ENCODE results near the gene MAP4K5. TPM values are rescaled to one million over a fixed set of nuclear protein-coding genes. Genes with fewer than 3 reads are reported as not detected.

Gene MAP4K5
- total and polyA plus RNA-seq, 2 donors, result 35.2 to 145 TPM

DNA sequence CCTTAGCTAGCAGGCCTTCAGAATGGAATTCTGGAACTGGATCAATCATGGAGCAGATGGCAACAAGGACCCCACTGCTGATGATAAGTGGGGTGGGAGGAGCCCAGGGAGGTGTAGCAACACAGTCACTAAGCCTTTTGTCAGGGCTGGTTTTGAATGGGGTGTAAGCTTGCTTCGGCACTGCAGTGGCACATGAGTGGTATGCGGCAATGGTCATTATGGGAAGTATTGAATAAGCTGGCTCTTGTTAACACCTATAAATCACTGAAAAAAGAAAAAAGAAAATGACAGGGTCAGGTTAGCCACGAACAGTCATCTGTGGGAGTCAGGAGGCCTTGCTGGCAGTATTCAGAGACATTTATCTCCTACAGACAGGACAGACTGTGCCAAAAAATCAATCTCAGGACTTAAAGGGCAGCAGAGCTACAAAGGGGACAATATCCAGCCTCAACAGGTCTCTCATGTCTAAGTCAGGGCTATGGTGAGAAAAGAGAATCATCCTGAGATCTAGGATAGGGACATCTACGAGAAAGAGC is 154.8 kb downstream of the MAP4K5 start:
- WGBS, result 74% methylated on average over 4 of the region's 4 CpGs
- no peak for DNase-seq (ENCODE audit: extremely low spot score)
- no peak overlapping the region for H3K4me3 ChIP-seq (ENCODE audit: low read depth, low read length)
- H3K36me3 ChIP-seq (ENCODE audit: insufficient read depth), result no peaks in the 10 kb centered on the region
- H3K4me1 ChIP-seq (ENCODE audit: insufficient read depth), result no peaks in the 10 kb centered on the region
- no peak overlapping the region for H3K27ac ChIP-seq (ENCODE audit: low read depth)

DNA sequence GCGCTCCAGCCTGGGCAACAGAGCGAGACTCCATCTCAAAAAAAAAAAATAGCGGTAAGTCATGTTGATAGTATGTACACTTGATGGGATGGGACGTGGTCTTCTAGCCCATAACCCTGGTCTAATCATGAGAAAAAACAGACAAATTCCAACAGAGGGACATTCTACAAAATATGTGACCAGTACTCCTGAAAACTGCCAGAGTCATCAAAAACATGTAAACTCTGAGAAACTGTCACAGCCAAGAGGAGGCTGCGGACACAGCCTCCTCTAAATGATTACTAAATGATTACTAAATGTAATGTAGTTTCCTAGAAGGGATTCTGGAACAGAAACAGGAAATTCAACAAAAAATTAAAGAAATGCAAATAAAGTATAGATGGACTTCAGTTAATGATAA is 156.6 kb downstream of the MAP4K5 start:
- Histone ChIP-seq H3K4me3 (ENCODE audit: low read depth, low read length) (no peak overlapping the region), H3K4me1 (ENCODE audit: insufficient read depth) (no peaks in the 10 kb centered on the region), H3K36me3 (ENCODE audit: insufficient read depth) (no peaks in the 10 kb centered on the region), H3K27ac (ENCODE audit: low read depth) (no peak overlapping the region)
- no peak for DNase-seq (ENCODE audit: extremely low spot score)
- 88% methylated on average over 5 of the region's 5 CpGs for WGBS

DNA sequence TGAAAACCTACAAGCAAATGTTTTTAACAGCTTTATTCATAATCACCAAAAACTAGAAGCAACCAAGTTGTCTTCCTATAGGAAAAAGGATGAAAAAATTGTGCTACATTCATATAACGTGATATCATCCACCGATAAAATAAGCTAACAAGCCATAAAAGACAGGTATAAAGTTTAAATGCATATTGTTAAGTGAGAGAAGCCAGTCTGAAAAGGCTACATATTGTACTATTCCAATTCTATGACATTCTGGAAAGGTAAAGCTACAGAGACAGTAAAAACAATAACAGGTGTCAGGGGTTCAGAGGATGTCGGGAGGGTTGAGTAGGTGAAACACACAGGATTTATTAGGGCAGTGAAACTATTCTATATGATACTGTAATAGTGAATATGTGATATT is 158.4 kb downstream of the MAP4K5 start:
- 82% methylated on average over 3 of the region's 3 CpGs for WGBS
- no peaks in the 10 kb centered on the region for H3K4me1 ChIP-seq (ENCODE audit: insufficient read depth)
- H3K27ac ChIP-seq (ENCODE audit: low read depth), result no peak overlapping the region
- no peak overlapping the region for H3K4me3 ChIP-seq (ENCODE audit: low read depth, low read length)
- no peak for DNase-seq (ENCODE audit: extremely low spot score)
- no peaks in the 10 kb centered on the region for H3K36me3 ChIP-seq (ENCODE audit: insufficient read depth)

DNA sequence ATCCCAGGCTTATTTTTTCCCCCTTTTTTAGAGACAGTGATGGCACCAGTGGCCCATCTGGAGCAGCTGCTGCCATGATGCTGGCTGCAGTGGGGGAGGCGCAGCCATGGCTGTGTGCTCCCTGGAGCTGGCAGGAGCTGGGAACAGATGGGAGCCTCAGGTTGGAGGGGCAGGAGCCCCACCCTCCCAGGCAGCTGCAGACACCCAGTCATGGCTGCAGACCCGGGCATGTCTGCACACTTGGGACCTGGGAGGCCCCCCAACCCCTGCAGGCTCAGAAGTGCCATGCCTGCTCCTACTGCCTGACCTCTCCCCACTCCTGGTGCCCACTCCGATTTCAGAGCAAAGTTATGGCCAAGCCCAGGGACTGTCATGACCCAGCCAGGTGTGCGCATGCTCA is 160.8 kb downstream of the MAP4K5 start:
- DNase-seq (ENCODE audit: extremely low spot score), result no peak
- no peak overlapping the region for H3K4me3 ChIP-seq (ENCODE audit: low read depth, low read length)
- WGBS, result 89% methylated on average over 4 of the region's 4 CpGs

More for the DNA sequence above, 160.8 kb downstream of the MAP4K5 start:
- Histone ChIP-seq H3K36me3 (ENCODE audit: insufficient read depth) (no peaks in the 10 kb centered on the region), H3K27ac (ENCODE audit: low read depth) (no peak overlapping the region), H3K4me1 (ENCODE audit: insufficient read depth) (no peaks in the 10 kb centered on the region)

Small RNA genes lying within 50 kb of the gene (small RNA-seq; reads per million reads assigned to genes)
- gene RF00019 (not detected), gene SNRPGP1 (not detected)

Other genes with a start within 250 kb of the MAP4K5 start
- 6.7 TPM for gene L2HGDH, start 220.3 kb downstream of the MAP4K5 start, total RNA-seq
- gene L2HGDH, start 220.3 kb downstream of the MAP4K5 start, polyA plus RNA-seq, result 4.3 TPM
- gene DMAC2L, start 220.2 kb downstream of the MAP4K5 start, total RNA-seq, result 11.4 TPM
- 15.7 TPM for gene DMAC2L, start 220.2 kb downstream of the MAP4K5 start, polyA plus RNA-seq
- gene CDKL1, start 135.7 kb downstream of the MAP4K5 start, total RNA-seq, result 30.7 TPM
- gene CDKL1, start 135.7 kb downstream of the MAP4K5 start, polyA plus RNA-seq, result 13.4 TPM
- gene ATL1, start 27.6 kb upstream of the MAP4K5 start, total RNA-seq, result 18.6 TPM
- 15.0 TPM for gene ATL1, start 27.6 kb upstream of the MAP4K5 start, polyA plus RNA-seq
- gene SAV1, start 135.7 kb upstream of the MAP4K5 start, total RNA-seq, result 31.8 TPM
- gene SAV1, start 135.7 kb upstream of the MAP4K5 start, polyA plus RNA-seq, result 25.5 TPM

All from urinary bladder (tissue), 4 donors.